HepG2 (cell line): ENCODE results near the gene TM4SF18. TPM values are rescaled to one million over a fixed set of nuclear protein-coding genes. Genes with fewer than 3 reads are reported as not detected.

Experiments
- AGO2 ChIP-seq: fragments of 200-400 bp; formaldehyde crosslinking; optimal IDR thresholded peaks from 2 replicates; pipeline ENCODE3; 2017; ENCODE audit warnings: mild to moderate bottlenecking, low read depth, low read length, moderate library complexity
- FOXO1 ChIP-seq: sonication (generic); formaldehyde crosslinking; IDR thresholded peaks from 2 replicates; pipeline ENCODE4 v1.4.0; 2020; ENCODE audit warnings: missing genetic modification reagents
- HDAC6 ChIP-seq: fragments of 200-600 bp; sonication (generic); IDR thresholded peaks from 2 replicates; pipeline ENCODE4 v1.7.0; 2017; ENCODE audit warnings: mild to moderate bottlenecking, antibody characterized with exemption, low read length, low read depth
- KAT8 ChIP-seq: IDR thresholded peaks from 2 replicates; pipeline ENCODE4 v1.6.1; 2016; ENCODE audit warnings: missing genetic modification reagents, missing compliant biosample characterization
- MTF1 ChIP-seq: sonication (generic); formaldehyde crosslinking; IDR thresholded peaks from 2 replicates; pipeline ENCODE4 v1.5.0; 2020; ENCODE audit warnings: missing genetic modification reagents
- NFE2L2 ChIP-seq: fragments of 150-350 bp; IDR thresholded peaks from 2 replicates; pipeline ENCODE4 v1.6.1; 2014; ENCODE audit warnings: low read length
- ONECUT2 ChIP-seq: sonication (generic); formaldehyde crosslinking; IDR thresholded peaks from 2 replicates; pipeline ENCODE4 v1.4.0; 2020; ENCODE audit warnings: missing genetic modification reagents
- PHF8 ChIP-seq: sonication (generic); formaldehyde crosslinking; IDR thresholded peaks from 2 replicates; pipeline ENCODE4 v1.5.0; 2020; ENCODE audit warnings: missing genetic modification reagents
- SIX1 ChIP-seq: sonication (generic); formaldehyde crosslinking; IDR thresholded peaks from 2 replicates; pipeline ENCODE4 v1.4.0; 2020; ENCODE audit warnings: missing genetic modification reagents, borderline replicate concordance
- SRSF4 ChIP-seq: fragments of 200-400 bp; formaldehyde crosslinking; IDR thresholded peaks from one replicate; pipeline ENCODE4 v1.6.1; 2018; ENCODE audit warnings: mild to moderate bottlenecking, low read depth, low read length, moderate library complexity; ENCODE audit not compliant: poor library complexity, severe bottlenecking
- SRSF9 ChIP-seq: fragments of 200-400 bp; formaldehyde crosslinking; IDR thresholded peaks from 2 replicates; pipeline ENCODE4 v1.6.1; 2018; ENCODE audit warnings: borderline replicate concordance, mild to moderate bottlenecking, low read depth, low read length; ENCODE audit not compliant: insufficient read depth, poor library complexity, severe bottlenecking
- TSC22D2 ChIP-seq: sonication (generic); formaldehyde crosslinking; IDR thresholded peaks from 2 replicates; pipeline ENCODE4 v1.5.1; 2020; ENCODE audit warnings: missing genetic modification reagents, mild to moderate bottlenecking, borderline replicate concordance
- U2AF2 ChIP-seq: fragments of 200-400 bp; formaldehyde crosslinking; IDR thresholded peaks from 2 replicates; pipeline ENCODE4 v1.6.1; 2017; ENCODE audit warnings: low read depth, mild to moderate bottlenecking, low read length
- ZBTB21 ChIP-seq: sonication (generic); formaldehyde crosslinking; IDR thresholded peaks from 2 replicates; pipeline ENCODE4 v1.4.0; 2020; ENCODE audit warnings: missing genetic modification reagents
- ZNF530 ChIP-seq: sonication (generic); formaldehyde crosslinking; IDR thresholded peaks from 2 replicates; pipeline ENCODE4 v1.5.0; 2020; ENCODE audit warnings: low read depth, mild to moderate bottlenecking, missing genetic modification reagents
- polyA plus RNA-seq, 8 experiments: library from polyadenylated mRNA; depleted of rRNA in 3 of 8; stranded (reverse) in 7 of 8; unstranded in 1 of 8; fragments of >200 nt; fragmentation: Illumina TruSeq in 4 of 8; extraction: Trizol in 4 of 8; gene quantifications; 2 replicates each; pipeline versions ENCODE4 v1.2.1 to v1.2.3, GENCODE V29; 2011 to 2016; ENCODE audit warnings: low read depth in 4 of 8, missing spikeins in 1 of 8, mixed read lengths in 1 of 8; ENCODE audit not compliant: insufficient read depth in 1 of 8
- total RNA-seq, 5 experiments: library from RNA; depleted of rRNA; stranded (reverse); fragments of >200 nt; fragmentation: Illumina TruSeq; extraction: Trizol; gene quantifications; 2 replicates each; pipeline ENCODE4 v1.2.3, GENCODE V29; 2016; ENCODE audit warnings: low read depth in 1 of 5
- TF ChIP-seq, protein P1 (sequence below): sonication (generic); formaldehyde crosslinking; IDR thresholded peaks from 2 replicates; pipeline ENCODE4 v1.5.0; 2020; ENCODE audit warnings: mild to moderate bottlenecking, missing genetic modification reagents
- TF ChIP-seq, protein P2 (sequence below): sonication (generic); formaldehyde crosslinking; IDR thresholded peaks from 2 replicates; pipeline ENCODE4; 2020; ENCODE audit warnings: missing genetic modification reagents, mild to moderate bottlenecking, borderline replicate concordance
- TF ChIP-seq, protein P3 (sequence below): sonication (generic); formaldehyde crosslinking; IDR thresholded peaks from 2 replicates; pipeline ENCODE4 v1.5.0; 2020; ENCODE audit warnings: mild to moderate bottlenecking, missing genetic modification reagents, moderate library complexity
- TF ChIP-seq, protein P4 (sequence below): sonication (generic); formaldehyde crosslinking; IDR thresholded peaks from 2 replicates; pipeline ENCODE4 v1.4.0; 2020; ENCODE audit warnings: missing genetic modification reagents

Gene TM4SF18
- total and polyA plus RNA-seq, 2 of the 13 experiments (the other 11 are each of a cell fraction or from before 2014, with no cell fraction given): 0.15 TPM; not detected in 1

DNA sequence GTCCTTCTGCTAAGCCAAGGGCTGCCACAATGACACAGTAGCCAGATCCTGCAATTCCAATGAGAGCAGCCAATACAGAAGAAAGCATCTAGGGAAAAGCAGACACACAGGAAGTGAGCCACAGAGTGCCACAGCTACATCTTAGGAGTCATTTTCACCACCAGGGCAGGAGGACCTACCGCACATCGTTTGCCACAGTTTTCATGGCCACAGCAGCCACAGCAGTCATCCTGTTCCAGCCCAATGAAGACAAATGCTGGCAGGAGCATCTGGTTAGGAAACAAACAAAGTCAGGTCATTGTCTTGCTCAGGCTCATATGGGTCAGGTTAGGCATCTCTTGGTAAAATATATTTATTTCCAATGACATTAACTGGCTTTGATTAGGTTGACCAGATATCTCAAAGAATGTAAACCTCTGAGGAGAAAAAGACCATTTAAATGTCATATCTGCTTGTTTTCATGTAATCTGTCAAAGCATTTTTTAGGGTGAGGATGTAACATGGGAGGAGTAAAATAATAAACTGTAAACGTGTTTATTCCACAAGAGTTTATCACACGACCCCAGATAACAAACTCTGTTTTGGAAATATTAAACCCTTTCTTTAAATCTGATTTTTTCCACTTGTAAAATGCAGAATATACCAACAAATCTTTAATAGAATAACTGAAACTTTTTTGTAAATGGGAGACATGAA is 42.2 kb upstream of the TM4SF18 start (continued):
- TF ChIP-seq, protein P1, sequence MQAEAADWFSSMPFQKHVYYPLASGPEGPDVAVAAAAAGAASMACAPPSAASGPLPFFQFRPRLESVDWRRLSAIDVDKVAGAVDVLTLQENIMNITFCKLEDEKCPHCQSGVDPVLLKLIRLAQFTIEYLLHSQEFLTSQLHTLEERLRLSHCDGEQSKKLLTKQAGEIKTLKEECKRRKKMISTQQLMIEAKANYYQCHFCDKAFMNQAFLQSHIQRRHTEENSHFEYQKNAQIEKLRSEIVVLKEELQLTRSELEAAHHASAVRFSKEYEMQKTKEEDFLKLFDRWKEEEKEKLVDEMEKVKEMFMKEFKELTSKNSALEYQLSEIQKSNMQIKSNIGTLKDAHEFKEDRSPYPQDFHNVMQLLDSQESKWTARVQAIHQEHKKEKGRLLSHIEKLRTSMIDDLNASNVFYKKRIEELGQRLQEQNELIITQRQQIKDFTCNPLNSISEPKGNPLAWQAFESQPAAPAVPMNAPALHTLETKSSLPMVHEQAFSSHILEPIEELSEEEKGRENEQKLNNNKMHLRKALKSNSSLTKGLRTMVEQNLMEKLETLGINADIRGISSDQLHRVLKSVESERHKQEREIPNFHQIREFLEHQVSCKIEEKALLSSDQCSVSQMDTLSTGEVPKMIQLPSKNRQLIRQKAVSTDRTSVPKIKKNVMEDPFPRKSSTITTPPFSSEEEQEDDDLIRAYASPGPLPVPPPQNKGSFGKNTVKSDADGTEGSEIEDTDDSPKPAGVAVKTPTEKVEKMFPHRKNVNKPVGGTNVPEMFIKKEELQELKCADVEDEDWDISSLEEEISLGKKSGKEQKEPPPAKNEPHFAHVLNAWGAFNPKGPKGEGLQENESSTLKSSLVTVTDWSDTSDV (CRISPR knock-in tag): no peak
- no peak for TF ChIP-seq FOXO1 (CRISPR knock-in tag)
- TF ChIP-seq, protein P2, sequence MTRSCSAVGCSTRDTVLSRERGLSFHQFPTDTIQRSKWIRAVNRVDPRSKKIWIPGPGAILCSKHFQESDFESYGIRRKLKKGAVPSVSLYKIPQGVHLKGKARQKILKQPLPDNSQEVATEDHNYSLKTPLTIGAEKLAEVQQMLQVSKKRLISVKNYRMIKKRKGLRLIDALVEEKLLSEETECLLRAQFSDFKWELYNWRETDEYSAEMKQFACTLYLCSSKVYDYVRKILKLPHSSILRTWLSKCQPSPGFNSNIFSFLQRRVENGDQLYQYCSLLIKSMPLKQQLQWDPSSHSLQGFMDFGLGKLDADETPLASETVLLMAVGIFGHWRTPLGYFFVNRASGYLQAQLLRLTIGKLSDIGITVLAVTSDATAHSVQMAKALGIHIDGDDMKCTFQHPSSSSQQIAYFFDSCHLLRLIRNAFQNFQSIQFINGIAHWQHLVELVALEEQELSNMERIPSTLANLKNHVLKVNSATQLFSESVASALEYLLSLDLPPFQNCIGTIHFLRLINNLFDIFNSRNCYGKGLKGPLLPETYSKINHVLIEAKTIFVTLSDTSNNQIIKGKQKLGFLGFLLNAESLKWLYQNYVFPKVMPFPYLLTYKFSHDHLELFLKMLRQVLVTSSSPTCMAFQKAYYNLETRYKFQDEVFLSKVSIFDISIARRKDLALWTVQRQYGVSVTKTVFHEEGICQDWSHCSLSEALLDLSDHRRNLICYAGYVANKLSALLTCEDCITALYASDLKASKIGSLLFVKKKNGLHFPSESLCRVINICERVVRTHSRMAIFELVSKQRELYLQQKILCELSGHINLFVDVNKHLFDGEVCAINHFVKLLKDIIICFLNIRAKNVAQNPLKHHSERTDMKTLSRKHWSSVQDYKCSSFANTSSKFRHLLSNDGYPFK (CRISPR knock-in tag): no peak
- no peak for TF ChIP-seq TSC22D2 (CRISPR knock-in tag)
- no peak for TF ChIP-seq SRSF9
- TF ChIP-seq ONECUT2: no peak
- TF ChIP-seq ZNF530 (CRISPR knock-in tag): no peak
- no peak for TF ChIP-seq ZBTB21 (CRISPR knock-in tag)
- no peak for TF ChIP-seq U2AF2
- peak; percentile 77 for TF ChIP-seq AGO2
- no peak for TF ChIP-seq PHF8 (CRISPR knock-in tag)
- TF ChIP-seq, protein P3, sequence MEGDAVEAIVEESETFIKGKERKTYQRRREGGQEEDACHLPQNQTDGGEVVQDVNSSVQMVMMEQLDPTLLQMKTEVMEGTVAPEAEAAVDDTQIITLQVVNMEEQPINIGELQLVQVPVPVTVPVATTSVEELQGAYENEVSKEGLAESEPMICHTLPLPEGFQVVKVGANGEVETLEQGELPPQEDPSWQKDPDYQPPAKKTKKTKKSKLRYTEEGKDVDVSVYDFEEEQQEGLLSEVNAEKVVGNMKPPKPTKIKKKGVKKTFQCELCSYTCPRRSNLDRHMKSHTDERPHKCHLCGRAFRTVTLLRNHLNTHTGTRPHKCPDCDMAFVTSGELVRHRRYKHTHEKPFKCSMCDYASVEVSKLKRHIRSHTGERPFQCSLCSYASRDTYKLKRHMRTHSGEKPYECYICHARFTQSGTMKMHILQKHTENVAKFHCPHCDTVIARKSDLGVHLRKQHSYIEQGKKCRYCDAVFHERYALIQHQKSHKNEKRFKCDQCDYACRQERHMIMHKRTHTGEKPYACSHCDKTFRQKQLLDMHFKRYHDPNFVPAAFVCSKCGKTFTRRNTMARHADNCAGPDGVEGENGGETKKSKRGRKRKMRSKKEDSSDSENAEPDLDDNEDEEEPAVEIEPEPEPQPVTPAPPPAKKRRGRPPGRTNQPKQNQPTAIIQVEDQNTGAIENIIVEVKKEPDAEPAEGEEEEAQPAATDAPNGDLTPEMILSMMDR (CRISPR knock-in tag): no peak
- TF ChIP-seq MTF1 (CRISPR knock-in tag): no peak
- TF ChIP-seq, protein P4, sequence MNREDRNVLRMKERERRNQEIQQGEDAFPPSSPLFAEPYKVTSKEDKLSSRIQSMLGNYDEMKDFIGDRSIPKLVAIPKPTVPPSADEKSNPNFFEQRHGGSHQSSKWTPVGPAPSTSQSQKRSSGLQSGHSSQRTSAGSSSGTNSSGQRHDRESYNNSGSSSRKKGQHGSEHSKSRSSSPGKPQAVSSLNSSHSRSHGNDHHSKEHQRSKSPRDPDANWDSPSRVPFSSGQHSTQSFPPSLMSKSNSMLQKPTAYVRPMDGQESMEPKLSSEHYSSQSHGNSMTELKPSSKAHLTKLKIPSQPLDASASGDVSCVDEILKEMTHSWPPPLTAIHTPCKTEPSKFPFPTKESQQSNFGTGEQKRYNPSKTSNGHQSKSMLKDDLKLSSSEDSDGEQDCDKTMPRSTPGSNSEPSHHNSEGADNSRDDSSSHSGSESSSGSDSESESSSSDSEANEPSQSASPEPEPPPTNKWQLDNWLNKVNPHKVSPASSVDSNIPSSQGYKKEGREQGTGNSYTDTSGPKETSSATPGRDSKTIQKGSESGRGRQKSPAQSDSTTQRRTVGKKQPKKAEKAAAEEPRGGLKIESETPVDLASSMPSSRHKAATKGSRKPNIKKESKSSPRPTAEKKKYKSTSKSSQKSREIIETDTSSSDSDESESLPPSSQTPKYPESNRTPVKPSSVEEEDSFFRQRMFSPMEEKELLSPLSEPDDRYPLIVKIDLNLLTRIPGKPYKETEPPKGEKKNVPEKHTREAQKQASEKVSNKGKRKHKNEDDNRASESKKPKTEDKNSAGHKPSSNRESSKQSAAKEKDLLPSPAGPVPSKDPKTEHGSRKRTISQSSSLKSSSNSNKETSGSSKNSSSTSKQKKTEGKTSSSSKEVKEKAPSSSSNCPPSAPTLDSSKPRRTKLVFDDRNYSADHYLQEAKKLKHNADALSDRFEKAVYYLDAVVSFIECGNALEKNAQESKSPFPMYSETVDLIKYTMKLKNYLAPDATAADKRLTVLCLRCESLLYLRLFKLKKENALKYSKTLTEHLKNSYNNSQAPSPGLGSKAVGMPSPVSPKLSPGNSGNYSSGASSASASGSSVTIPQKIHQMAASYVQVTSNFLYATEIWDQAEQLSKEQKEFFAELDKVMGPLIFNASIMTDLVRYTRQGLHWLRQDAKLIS (CRISPR knock-in tag): peak; percentile 95
- peak; percentile 86; the same call in 1 of the 2 replicates for TF ChIP-seq HDAC6
- no peak for TF ChIP-seq KAT8
- TF ChIP-seq SIX1: no peak
- TF ChIP-seq NFE2L2: no peak
- TF ChIP-seq SRSF4: no peak
